ENCODE measurements around the gene LRRD1.
"Not testable (repeated sequence)": the region's sequence is repeated elsewhere in the genome, so short reads cannot be mapped to it uniquely, and the experiment has no call there.

The LRRD1 gene

DNA sequence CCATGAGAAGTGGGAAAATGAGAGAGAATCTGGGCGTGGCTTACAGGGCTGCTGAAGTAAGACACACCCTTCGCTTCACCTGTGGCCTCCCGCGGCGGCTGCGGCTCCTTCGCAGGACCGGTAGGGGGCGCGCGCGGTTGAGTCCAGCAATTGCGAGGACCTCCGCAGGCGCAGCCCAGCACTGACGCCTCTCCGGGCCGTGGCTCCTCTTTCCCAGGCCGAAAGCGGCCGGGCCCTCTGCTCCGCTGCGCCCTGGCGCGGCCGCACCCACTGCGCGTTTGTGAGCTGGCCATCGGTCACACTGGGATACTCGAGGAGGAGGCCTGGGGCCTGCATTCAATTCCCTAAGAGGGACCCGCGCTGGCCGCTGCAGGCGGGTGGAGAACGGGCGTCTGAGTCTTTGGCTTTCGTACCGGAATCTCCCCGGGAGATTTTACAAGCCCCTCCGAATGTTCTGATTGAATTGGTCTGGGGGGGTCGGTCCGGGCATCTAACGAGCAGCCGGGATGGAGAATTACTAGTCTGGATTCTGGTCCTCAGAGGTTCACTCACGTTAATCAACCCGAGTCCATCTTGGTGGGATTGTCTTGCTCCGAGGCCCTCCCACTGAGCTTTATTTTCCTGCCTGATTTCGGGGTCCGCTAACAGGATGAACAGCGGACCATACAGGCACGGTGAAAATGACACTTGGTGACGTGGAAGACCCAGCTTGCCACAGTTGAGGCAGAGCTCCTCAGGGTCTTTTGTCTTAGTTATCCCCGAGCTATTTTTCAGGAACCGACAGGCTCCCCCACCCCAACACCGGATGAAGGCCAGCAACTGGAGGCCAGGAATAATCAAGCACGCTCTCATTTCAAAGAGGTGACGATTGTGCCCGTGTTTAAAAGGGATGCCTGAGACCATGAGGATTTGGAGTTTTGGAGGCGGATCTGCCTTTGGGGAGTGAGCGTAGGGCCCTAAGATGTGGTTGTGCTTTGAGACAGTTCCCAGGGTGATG, at the start of gene LRRD1:
LRRD1 (minus strand) TSS at position 215 of the 997 bp plus-strand sequence. CDS start 13,940 bp downstream, outside the sequence.
- DNase-seq, result peak; percentile 79 to 81

DNA sequence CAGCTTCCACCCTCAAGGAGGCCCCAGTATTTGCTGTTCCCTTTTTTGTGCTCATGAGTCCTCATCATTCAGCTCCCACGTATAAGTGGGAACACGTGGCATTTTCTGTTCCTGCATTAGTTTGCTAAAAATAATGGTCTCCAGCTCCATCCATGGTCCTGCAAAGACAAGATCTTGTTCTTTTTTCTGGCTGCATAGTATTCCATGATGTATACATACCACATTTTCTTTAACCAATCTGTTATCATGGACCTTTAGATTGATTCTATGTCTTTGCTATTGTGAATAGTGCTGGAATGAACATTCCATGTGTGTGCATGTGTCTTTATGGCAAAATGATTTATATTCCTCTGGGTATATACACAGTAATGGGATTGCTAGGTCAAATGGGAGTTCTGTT, 49.8 kb upstream of the LRRD1 start:
- no peak for DNase-seq

DNA sequence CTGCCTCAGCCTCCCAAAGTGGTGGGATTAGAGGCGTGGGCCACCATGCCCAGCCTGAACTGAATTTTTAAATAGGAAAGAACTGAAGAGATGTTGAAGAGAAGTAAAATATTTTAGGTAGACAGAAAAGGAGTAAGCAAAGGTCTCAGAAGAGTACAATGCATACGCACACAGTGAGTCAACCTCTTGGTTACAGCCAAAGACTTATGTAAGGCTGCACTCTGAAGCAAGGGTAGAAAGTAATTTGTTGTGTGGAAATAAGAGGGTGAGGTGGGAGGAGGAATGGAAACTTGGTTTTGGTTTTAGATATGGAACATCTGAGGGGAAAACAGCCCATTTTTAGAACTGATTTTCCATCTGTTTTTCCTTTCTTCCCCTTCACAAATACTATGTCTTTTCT, 49.2 kb upstream of the LRRD1 start:
- DNase-seq, result no peak

DNA sequence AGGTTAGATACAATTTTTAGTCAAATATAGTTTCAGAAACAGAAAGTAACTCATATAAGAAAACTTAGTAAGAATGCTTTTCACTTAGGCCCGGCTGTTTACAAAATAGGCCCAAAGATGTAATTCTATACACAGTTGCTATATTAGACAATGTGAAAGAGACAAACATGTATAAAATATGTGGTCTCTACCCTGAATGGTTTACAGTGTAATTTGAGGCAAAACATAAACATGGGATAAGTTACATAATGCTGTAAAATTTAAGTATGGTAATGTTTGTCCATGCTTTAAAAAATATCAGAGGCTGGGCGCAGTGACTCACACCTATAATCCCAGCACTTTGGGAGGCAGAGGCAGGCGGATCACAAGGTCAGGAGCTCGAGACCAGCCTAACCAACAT, 48.0 kb upstream of the LRRD1 start:
- no peak for DNase-seq

DNA sequence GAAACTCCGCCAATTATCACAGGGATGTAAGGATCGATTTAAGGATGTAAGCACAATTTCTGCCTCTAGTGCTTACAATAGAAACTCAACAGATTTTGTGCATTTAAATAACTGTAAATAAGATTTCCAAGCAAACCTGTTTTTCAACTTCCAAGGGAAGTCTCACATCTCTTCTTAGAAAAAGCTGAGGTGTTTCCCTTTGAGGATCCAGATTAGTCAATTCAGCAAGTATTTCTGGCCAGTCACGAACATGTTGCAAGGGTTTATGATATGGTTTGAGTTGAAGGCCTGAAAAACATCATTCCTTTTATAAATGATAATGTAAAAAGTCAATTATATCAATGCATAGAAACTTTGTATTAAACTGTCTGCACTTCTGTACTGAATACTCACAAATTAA, 42.8 kb upstream of the LRRD1 start:
- no peak for DNase-seq

DNA sequence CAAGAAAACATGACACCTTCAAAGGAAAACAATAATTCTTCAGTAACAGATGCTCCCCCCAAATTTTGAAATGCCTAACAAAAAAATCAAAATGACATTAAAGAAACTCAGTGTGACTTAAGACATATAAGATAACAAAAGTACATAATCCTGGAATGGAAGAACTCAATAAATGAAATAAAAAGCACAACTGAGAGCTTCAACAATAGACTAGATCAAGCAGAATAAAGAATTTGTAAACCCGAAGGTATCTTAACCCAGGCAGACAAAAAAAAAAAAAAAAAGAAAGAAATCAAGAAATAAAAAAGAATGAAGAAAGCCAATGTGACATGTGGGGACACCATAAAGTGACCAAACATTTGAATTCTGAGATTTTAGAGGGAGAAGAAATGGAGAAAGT, 27.7 kb upstream of the LRRD1 start:
- no peak for DNase-seq

DNA sequence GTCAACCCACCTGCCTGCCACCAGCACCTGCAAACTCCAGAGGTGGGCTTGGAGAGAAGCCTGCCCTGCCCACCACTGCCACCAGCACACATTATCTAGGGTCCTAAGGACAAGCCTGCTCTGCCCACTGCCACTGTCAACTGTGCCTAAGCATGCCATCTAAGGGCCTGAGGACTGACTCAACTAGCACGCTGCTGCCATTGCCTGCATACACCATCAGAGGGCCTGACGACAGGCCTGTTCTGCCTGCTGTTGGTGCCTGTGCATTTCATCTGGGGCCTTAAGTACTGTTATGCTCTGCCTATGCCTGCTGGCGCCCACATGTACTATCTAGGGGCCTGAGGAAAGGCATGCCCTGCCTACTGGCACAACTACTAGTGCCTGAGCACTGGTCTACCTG, 27.0 kb upstream of the LRRD1 start:
- DNase-seq, result no peak

DNA sequence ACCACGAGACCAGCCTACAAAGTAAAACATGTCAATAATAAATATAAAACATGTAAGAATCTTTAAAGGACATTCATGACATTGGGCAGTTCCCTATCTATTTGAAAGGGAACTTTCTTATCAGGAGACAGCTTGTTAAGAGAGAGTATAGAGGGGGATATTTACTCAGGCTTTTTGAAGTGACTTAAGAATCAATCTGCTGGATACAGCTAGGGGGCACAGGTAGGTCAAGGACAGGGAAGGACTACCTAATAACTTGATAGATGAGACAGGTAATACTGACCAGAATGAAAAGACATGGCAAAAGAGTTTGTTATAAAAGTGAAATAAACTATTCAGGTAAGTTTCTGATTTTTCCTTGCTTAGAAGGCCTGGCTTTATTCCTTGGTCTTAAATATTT, 21.8 kb upstream of the LRRD1 start:
- DNase-seq, result no peak

DNA sequence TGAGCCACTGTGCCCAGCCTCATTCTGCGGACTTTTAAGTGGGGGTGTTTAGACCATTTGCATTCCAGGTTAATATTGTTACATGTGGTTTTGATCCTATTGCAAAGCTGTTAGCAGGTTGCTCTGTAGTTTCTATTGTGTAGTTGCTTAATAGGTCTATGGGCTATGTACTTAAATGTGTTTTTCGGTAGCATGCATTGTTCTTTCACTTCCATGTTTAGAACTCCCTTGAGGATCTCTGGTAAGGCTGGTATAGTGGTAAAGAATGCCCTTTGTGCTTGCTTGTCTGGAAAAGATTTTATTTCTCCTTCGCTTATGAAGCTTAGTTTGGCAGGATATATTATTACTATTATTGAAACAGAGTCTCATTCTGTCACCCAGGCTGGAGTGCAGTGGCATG, 13.4 kb upstream of the LRRD1 start:
- DNase-seq, result no peak

DNA sequence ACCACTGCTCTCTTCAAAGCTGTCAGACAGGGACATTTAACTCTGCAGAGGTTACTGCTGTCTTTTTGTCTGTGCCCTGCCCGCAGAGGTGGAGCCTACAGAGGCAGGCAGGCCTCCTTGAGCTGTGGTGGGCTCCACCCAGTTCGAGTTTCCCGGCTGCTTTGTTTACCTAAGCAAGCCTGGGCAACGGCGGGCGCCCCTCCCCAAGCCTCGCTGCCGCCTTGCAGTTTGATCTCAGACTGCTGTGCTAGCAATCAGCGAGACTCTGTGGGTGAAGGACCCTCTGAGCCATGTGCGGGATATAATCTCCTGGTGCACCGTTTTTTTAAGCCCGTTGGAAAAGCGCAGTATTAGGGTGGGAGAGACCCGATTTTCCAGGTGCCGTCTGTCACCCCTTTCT, 10.3 kb upstream of the LRRD1 start:
- DNase-seq, result not testable (repeated sequence)

DNA sequence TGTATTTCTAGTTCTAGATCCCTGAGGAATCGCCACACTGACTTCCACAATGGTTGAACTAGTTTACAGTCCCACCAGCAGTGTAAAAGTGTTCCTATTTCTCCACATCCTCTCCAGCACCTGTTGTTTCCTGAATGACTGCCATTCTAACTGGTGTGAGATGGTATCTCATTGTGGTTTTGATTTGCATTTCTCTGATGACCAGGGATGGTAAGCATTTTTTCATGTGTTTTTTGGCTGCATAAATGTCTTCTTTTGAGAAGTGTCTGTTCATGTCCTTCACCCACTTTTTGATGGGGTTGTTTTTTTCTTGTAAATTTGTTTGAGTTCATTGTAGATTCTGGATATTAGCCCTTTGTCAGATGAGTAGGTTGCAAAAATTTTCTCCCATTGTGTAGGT, 5.4 kb upstream of the LRRD1 start:
- not testable (repeated sequence) for DNase-seq

DNA sequence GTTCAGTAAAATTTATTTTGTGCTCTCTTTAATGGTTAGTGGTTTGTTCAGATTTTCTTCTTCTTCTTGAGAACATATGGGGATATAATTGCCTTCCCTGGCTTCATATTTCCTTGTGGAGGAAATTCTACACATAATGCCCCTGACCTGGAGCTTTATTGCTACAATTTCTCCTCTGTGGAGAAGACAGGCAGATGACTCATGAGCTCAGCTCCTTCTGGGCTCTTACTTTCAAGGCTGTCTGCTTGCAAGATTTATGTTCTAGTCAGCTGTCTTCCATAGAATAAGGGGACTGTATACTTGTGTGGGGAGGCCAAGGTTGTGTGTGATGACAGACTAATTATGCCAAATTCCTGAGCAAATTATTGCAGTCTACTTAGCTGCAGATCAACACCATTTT, 1.6 kb downstream of the LRRD1 start:
- DNase-seq, result no peak

DNA sequence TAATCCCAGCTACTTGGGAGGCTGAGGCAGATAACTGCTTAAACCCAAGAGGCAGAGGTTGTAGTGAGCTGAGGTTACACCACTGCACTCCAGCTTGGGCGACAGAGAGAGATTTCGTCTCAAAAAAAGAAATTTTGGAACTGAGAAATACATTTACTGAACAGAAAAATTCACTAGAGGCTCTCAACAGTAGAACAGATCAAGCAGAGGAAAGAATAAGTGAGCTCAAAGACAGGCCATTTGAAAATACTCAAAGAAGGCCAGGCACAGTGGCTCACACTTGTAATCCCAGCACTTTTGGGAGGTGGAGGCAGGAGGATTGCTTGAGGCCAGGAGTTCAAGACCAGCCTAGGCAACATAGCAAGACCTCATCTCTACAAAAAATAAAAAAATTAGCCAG, 9.4 kb downstream of the LRRD1 start:
- not testable (repeated sequence) for DNase-seq

DNA sequence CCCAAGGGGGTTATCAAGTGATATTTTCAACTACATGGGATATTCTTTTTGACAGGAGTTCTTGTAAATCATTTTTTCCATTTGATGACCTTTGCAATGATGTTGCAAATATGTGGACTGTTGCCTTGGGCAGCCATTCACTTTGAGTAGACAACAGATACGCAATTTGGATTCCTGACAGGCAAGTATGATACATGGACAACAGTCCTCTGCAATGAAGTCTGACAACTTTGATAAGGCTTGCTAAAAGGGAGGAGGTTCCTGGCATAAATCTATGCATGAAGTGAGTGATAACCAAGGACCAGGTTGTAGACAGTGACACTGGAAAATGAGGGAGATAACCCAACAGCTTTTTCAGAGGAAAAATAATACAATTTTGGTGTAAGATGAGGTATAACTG, 17.7 kb downstream of the LRRD1 start:
- no peak for DNase-seq

DNA sequence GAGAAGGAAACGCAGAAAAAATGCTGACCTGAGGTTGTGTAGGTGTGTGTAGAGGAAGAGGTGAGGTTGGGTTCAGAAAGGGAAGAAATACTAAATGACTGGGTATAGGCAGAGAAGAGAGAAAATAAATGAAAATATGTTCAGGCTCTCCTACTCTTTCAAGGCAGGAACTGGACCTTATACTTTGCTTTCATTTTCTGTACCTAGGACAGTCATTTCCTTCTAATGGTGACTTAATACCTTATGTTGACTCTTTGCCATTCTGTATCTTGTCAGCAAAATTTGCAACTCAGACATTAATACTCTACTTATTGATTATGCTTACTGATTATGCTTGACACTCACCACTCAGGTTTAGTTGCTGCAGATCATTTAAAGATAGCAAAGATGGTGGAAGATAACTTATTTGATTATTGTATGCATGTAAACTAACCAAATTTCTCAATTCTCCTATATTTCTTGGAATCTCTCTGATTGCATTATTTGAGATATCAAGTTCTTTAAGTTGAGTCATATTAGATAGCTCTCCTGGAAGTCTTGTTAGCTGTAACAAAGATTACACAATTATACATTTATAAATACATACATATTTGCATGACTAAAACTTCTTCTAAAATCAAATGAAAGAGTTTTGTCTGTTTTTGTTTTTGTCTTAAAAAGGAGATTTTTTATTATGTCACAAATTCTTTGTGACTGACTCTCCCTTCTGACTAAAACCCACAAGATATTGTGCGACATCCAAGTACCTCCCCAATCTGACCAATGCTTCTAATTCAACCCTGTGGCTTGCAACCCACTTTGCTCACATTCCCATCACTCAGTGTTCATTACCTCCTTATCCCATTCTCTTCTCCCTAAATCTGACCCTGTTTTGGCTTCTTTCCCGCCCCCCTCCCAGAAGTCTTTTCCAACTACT, 20.0 kb downstream of the LRRD1 start:
- no peak for DNase-seq

DNA sequence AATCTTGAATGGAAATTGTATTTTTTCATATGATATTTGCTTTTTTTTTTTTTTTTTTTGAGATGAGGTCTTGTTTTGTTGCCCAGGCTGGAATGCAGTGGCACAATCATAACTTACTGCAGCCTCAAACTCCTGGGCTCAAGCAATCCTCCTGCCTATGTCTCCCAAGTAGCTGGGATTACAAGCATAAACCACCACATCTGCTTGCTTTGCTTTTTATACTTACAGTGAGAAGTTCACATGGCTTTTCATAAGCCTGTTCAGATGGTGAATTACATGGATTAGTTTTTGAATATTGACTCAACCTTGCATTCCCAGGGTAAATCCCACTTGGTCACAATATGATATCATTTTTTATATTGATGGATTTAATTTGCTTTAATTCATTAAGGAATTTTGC, 22.0 kb downstream of the LRRD1 start:
- DNase-seq, result no peak

DNA sequence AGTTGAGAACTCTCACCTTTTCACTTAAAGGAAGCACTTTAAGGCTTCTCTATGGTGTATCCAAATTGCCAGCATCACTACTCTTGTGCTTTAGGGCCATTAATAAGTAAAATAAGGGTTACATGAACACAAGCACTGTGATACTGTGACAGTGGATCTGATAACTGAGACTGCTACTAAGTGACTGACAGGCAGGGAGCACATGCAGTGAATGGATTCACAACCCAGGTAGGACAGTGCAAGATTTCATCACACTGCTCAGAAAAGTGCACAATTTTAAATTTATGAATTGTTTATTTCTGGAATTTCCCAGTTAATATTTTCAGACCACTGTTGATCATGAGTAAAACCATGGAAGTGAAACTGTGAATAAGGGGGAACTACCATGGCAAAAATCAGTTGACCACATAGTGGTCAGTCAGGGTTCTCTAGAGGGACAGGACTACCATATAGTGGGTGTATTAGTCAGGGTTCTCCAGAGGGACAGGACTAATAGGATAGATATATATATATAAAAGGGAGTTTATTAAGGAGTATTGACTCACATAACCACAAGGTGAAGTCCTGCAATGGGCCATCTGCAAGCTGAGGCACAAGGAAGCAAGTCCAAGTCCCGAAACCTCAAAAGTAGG, 23.7 kb downstream of the LRRD1 start:
- DNase-seq, result no peak

DNA sequence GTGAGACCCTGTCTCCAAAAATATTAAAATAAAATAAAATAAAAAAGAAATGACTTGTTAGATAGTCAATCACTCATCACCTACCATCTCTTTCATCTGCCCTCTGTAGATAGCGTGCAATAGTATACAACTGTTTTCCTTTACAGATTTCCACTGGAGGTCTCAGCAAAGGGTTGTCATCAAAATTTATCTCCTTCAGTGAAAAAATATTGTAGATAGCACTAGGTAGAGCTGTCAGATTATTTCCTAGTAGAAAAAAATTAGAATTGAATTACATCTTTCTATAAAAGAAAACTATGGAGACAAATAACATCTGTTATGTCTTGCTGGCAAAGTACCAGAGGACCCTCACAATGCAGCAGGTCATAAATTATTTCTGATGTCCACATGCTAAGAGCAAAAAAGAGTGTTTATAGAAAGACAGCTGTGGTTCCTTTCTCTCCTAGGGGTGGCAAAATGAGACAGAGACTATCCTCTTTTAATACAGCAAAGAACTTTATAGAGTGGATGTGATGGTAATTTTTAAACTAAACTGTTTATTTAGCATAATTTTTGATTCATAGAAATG, 28.4 kb downstream of the LRRD1 start:
- DNase-seq, result no peak

DNA sequence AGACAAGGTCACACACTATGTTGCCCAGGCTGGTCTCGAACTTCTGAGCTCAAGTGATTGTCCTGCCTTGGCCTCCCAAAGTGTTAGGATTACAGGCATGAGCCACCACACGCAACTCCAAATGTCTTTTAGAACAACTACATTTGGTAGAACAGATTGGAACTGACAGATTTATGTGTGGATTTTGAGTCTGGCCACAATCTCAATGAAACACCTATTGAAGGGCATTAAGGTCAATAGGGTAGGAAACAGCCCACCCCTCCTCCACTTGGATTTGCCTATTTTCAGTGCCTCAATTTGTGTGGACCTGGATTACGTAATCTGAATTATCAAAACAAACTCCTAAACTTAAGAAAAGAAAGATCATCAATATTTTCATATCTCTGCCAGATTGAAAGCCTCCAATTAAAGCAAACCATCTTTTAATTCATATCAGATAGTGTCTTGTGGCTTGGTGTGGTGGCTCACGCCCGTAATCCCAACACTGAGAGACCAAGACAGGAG, 29.2 kb downstream of the LRRD1 start:
- no peak for DNase-seq

DNA sequence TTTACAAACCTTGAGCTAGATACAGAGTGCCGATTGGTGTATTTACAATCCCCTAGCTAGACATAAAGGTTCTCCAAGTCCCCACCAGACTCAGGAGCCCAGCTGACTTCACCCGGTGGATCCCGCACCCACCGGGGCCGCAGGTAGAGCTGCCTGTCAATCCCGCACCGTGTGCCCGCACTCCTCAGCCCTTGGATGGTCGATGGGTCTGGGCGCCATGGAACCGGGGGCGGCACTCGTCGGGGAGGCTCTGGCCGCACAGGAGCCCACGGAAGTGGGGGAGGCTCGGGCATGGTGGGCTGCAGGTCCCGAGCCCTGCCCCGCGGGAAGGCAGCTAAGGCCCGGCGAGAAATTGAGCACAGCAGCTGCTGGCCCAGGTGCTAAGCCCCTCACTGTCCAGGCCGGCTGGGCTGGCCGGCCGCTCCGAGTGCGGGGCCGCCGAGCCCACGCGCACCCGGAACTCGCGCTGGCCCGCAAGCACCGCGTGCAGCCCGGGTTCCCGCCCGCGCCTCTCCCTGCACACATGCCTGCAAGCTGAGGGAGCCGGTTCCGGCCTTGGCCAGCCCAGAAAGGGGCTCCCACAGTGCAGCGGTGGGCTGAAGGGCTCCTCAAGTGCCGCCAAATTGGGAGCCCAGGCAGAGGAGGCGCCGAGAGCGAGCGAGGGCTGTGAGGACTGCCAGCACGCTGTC, 35.6 kb downstream of the LRRD1 start:
- not testable (repeated sequence) for DNase-seq

DNA sequence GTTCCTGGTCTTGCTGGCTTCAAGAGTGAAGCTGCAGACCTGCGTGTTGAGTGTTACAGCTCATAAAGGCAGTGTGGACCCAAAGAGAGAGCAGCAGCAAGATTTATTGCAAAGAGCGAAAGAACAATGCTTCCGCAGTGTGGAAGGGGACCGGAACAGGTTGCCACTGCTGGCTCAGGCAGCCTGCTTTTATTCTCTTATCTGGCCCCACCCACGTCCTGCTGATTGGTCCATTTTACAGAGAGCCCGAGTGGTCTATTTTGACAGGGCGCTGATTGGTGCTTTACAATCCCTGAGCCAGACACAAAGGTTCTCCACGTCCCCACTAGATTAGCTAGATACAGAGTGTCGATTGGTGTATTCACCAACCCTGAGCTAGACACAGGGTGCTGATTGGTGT, 36.2 kb downstream of the LRRD1 start:
- not testable (repeated sequence) for DNase-seq

DNA sequence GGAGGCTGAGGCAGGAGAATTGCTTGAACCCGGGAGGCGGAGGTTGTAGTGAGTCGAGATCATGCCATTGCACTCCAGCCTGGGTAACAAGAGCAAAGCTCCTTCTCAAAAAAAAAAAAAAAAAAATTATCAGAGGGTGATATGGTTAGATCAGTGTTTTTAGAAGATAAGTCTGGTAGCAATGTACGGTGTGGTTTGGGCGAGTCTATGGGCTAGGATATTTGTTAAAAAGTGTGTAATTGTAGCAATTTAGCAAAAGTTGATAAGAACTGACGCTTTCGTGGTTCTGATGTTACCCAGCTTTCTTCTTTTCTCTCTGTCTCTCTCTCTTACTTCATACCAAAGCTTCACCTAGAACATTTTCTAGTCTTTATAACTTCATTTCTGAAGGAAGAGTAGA, 37.8 kb downstream of the LRRD1 start:
- DNase-seq, result no peak
